HG03354 (cell line): ENCODE data around the gene TDP2.
"Not testable (repeated sequence)": the region's sequence is repeated elsewhere in the genome, so short reads cannot be mapped to it uniquely, and the experiment has no call there.

Source experiments
- ATAC-seq: cut with Tn5 transposase; IDR thresholded peaks from one replicate; pipeline ENCODE4 v1.9.1; 2021; ENCODE audit warnings: mild to moderate bottlenecking; ENCODE audit not compliant: unreplicated experiment, poor library complexity, severe bottlenecking

Gene TDP2

DNA sequence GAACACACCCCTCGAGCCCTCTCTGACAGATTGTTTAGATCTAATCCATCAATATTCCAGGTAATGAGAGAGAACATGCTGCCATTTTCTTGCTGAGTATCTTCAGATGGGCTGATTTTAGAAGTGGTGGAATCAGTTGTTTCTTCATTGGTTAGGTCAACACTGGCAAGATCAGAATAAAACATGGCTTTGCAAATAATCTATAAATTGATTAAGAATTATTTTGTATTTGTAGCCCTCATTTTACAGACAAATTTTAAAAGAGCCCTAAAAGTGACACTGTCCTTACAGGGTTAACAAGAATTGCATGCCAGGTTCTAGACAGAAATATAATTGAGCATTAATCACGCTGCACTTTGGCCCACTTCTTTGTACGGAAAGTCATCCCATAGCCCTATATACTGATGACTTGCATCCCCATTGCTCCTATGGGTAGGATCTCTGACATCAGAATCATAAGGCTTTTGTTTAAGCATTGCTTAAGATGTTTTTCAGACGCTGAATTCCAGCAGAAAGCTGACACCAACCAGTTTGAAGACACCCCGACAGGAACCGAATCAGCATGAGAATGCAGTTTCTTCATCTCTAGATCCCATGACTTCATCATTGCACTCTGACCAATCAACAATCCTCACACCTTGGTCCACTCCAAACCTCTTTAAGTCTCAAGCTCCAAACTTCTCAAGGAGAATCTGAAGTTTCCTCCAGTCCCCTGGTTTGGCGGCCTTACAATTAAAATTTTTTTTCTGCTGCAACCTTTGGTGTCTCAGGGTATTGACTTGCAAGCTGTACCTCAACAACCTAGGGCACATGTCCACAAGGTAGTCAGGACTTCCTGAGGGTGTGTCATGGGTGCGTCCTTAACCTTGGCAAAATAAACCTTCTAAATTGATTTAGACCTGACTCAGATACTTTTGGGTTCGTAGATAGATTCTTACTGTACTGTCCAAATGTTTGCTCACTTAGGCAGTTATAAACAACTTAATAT lies 7.8 kb downstream of the TDP2 start:
- no peak for ATAC-seq

- ATAC-seq = no peak
These were observed 11.5 kb downstream of the TDP2 start for GRCh38 chr6:24655215-24655614.

- no peak for ATAC-seq
These were observed 16.3 kb downstream of the TDP2 start for GRCh38 chr6:24650365-24650764.

GRCh38 chr6:24649691-24650090 lies 17.0 kb downstream of the TDP2 start:
- ATAC-seq = no peak

DNA sequence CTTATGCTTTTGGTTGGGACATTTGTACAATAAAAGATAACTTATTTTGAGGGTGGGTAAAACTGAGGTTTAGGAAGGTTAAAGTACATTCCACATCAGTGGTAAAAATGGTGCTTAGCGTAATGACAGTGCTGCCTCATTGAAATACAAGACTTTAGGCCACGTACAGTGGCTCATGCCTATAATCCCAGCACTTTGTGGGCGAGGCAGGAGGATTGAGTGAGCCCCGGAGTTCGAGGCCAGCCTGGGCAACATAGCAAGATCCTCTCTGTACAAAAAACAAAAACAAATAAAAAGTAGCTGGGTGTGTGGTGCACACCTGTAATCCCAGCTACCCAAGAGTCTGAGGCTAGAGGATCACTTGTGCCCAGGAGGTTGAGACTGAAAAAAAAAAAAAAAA lies 18.4 kb downstream of the TDP2 start:
- ATAC-seq = no peak

DNA sequence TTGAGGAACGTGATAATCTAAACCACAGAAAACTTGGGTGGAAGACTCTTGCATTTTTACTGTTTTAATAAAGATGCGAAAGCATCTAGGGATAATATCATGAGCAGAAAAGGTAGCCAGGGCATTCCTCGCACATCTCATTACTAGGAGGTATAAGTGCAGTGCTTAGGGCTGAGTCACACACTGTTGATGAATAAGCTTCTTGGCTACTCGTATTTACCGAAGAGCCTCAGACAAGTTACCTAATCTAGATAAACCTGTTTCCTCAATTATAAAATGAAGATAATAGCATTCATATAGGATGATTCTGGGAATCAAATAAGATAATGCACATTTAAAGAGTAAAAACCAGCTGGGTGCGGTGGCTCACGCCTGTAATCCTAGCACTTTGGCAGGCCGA lies 19.9 kb downstream of the TDP2 start:
- no peak for ATAC-seq

DNA sequence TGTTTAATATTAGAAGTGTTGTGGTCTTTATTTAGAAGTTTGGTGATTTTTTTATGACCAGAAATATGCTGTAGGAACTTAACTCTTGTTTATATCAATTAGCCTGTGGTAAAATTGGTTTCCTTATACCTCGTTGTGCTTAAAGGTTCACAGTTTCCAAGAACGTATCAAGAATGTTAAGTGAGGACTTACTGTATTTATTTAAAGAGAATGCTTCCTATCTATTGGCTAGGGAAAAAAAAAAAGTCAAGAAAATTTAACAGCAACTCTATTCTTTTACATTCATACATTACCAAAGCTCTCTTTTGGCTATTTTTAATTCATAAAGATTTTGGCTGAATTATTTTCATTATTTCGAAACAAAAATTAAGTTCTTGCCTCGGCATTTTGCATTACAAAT lies 22.3 kb downstream of the TDP2 start:
- no peak for ATAC-seq

DNA sequence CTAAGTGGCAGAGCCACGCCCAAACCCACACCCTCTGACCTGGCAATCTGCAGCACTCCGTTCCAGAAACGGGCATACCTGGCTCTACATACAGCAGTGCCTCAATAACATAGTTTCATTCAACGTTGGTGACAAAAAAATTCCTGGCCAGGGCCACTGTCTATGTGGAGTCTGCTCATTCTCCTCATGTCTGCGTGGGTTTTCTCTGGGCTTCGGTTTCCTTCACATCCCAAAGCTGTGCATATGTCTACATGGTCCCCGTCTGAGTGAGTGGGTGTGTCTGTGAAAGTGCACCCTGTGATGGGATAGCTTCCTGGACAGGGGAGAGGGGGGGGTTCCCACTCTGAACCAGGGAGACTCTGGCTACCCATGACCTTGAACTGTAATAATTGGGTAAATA lies 22.8 kb downstream of the TDP2 start:
- ATAC-seq = no peak

GRCh38 chr6:24642061-24642460 lies 24.6 kb downstream of the TDP2 start:
- no peak for ATAC-seq

GRCh38 chr6:24640631-24641030 lies 26.1 kb downstream of the TDP2 start:
- not testable (repeated sequence) for ATAC-seq

GRCh38 chr6:24640166-24640565 lies 26.5 kb downstream of the TDP2 start:
- ATAC-seq = no peak

DNA sequence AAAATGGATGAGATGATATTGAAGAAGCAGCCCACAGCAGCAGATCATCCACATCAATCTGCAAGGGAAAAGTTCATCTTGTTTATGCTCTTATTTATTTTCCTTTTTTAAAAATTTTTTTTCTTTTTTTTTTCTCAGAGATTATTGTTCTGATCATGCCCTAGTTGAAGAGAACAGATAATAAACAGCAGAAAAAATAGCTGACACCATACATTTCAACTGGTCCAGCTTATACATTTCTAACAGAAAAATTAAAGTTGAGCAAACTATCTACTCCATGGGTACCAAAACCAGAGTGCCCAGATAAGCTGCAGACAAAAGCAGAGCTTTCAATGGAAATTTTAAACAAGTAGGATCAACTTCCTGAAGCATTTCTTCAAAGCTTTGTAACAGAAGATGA lies 30.0 kb downstream of the TDP2 start:
- no peak for ATAC-seq

DNA sequence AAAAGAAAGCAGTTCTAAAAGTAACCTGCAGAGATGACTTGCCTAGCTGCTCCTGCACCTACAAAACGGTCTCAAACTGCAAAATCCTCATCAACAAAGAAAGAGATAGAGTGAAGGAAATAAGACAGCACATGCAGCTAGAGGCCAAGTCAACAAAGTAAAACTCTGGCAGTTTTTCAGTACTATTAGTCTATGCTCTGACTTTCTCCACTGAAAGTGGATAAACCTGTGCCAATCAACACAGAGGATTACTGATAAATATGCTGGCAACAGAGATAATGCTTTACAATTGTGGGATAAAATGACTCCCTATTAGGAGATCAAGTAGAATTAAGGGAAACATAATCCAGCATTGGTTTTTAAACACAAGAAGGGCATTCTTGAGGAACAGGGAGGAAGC lies 34.1 kb downstream of the TDP2 start:
- no peak for ATAC-seq

DNA sequence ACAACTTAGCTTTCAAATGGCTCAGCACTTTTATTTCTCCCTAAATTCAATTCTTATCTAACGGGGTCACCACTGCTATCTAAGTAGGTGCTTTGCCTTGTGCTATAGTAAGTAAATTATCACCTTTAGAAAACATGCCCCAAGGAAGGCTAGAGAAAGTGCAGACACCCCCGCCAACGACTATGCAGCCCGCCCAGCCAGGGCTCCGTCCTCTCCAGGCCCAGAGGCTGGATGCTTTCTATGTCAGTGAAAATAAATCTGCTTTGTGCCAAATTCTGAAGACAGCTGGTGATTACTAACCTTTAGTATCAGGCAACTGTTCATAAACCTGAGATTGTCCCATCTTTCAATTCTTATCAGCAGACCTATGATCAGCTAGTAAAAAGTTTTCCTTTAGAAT lies 35.0 kb downstream of the TDP2 start:
- ATAC-seq = no peak

DNA sequence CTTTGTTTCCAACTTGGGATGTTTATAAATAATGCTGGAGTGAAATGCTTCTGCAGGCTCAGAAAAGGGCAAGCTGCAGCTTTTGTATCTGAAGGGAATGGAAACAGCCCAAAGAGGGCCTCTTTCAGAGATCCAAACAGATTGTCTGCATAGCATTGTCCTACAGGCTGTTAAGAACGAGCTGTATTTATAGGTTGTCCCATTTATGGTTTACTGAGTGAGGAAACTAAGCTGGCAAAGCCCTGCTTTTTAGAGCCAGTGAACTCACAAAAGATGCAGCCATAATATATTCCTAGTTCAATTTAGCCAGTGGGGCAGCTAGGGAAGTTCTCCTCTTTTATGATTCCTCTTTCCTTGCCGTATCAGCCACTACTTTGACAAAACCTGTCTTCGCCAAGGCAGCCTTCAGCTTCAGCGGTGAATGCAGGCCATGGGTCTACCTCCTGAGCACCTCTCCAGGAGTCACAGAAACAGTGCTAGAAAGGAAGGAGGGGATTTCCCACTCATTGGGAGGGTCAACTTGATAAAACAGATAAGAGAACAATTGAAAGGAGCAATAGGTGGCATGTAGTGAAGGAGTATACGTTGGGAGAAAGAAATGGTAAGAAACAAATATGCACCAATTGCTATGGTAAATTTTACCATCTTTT lies 35.7 kb downstream of the TDP2 start:
- no peak for ATAC-seq

- no peak for ATAC-seq
These were observed 44.9 kb downstream of the TDP2 start for GRCh38 chr6:24621626-24622289.

- no peak for ATAC-seq
These were observed 46.1 kb downstream of the TDP2 start for GRCh38 chr6:24620637-24621036.

DNA sequence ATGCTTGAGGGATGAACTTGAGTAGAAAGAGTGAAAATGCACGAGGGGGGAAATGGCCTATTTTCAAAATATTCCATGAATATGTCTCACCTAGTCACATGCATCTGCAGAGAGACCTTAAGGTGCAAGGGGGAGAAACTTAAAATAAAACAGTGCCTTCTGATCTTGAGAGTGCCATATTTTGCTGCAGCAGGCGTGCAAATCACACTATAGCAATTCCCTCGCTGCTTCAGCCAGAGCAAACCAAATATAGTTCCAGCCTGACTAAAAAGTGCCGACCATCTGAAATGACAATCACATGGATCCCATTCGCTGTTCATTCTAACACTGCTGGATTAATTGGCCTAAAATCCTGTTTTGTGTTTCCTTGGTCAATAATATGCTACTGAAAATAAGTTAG lies 47.0 kb downstream of the TDP2 start:
- no peak for ATAC-seq

- ATAC-seq = no peak
These were observed 52.1 kb downstream of the TDP2 start for GRCh38 chr6:24614648-24615047.

DNA sequence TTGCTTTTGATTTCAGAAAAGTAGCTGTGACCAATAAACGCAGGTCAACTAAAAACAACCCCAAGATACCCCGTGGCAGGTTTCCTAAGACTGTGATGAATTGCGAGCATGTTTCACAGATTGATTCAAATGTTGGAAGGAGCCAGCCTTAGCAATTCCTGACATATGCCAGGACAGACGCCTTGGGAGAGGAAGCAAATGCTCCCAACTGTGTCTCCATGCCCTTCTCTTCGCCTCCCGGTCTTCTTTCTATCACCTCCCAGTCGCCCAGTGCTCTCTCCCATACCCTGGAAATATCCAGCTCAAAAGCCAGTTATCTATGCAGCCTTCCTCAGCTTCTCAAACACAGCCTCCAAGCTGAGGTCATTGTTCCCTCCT lies 52.7 kb downstream of the TDP2 start:
- no peak for ATAC-seq
